ENCODE measurements around the gene GPR180.

The GPR180 gene

GRCh38 chr13:94601446-94602431 lies at the start of gene GPR180:
TSS of gene GPR180 (plus strand) at chr13:94601857. CDS start at chr13:94601928, 71 bp downstream.
- peak; percentile 86 for DNase-seq (ENCODE audit: low read depth)

- DNase-seq (ENCODE audit: low read depth) = no peak
These were observed 49.6 kb upstream of the GPR180 start for GRCh38 chr13:94552095-94552494.

- DNase-seq (ENCODE audit: low read depth) = no peak
These were observed 47.9 kb upstream of the GPR180 start for GRCh38 chr13:94553766-94554165.

- no peak for DNase-seq (ENCODE audit: low read depth)
These were observed 45.6 kb upstream of the GPR180 start for GRCh38 chr13:94556041-94556440.

GRCh38 chr13:94556621-94557020 lies 45.0 kb upstream of the GPR180 start:
- DNase-seq (ENCODE audit: low read depth) = no peak

- DNase-seq (ENCODE audit: low read depth) = no peak
These were observed 43.9 kb upstream of the GPR180 start for GRCh38 chr13:94557684-94558235.

- no peak for DNase-seq (ENCODE audit: low read depth)
These were observed 42.9 kb upstream of the GPR180 start for GRCh38 chr13:94558716-94559115.

DNA sequence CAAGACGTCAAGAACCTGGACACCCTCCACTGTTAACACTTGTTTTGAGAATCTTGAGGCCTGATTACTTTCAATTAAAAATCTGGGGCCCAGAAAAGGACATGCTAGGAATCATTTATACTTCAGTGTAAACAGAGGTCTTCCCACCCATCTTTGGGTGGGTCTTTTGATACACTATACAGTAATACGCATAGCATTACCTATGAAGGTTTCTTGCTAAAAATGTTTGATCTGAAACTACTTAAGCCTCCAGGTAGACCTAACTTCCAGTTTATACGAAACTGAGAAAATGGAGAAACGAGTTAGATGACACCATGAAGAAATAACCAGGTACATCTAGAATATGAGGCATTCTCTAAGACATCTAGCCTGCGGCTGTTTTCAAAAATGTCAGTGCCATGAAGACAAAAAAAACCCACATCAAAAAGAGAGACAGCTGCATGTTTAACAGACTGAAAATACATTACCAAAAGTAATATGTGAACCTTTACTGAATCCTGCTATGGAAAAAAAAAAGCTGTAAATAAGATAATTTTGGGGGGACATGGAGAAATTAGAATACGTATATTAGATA lies 42.3 kb upstream of the GPR180 start:
- no peak for DNase-seq (ENCODE audit: low read depth)

GRCh38 chr13:94560116-94560515 lies 41.5 kb upstream of the GPR180 start:
- no peak for DNase-seq (ENCODE audit: low read depth)

GRCh38 chr13:94561126-94561525 lies 40.5 kb upstream of the GPR180 start:
- DNase-seq (ENCODE audit: low read depth) = no peak

GRCh38 chr13:94567581-94567980 lies 34.1 kb upstream of the GPR180 start:
- DNase-seq (ENCODE audit: low read depth) = no peak

DNA sequence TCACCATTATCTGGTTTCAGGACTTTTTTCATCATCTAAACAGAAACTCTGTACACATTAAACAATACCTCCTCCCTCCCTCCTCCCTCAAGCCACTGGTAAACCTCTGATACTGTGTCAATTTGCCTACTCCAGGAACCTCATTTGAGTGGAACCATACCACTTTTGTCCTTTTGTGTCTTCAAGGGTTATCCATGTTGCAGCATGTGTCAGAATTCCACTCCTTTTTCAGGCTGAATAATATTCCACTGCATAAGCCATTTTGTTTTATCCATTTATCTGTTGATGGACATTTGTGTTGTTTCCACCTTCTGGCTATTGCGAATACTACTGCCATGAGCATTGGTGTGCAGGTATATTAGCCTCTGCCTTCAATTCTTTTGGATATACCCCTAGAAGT lies 33.2 kb upstream of the GPR180 start:
- DNase-seq (ENCODE audit: low read depth) = no peak

GRCh38 chr13:94569615-94570014 lies 32.0 kb upstream of the GPR180 start:
- DNase-seq (ENCODE audit: low read depth) = no peak

GRCh38 chr13:94579063-94579462 lies 22.6 kb upstream of the GPR180 start:
- DNase-seq (ENCODE audit: low read depth) = no peak

DNA sequence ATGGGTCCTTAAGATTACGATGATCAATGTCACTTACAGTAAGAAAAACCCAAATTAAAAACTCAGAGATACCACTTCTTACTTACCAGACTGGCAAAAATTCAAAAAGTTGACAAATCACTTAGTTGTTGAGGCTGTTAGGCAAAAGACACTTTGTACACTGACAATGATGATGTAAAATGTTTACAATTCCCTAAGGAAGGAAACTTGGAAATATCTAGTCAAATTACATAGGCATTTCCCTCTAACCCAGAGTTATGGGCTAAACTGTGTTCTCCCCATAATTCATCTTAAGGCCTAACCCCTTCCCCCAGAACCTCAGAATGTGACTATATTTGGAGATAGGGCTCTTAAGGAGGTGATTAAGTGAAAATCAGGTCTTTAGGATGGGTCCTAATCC lies 17.7 kb upstream of the GPR180 start:
- DNase-seq (ENCODE audit: low read depth) = no peak

GRCh38 chr13:94585543-94586101 lies 16.0 kb upstream of the GPR180 start:
- DNase-seq (ENCODE audit: low read depth) = no peak

DNA sequence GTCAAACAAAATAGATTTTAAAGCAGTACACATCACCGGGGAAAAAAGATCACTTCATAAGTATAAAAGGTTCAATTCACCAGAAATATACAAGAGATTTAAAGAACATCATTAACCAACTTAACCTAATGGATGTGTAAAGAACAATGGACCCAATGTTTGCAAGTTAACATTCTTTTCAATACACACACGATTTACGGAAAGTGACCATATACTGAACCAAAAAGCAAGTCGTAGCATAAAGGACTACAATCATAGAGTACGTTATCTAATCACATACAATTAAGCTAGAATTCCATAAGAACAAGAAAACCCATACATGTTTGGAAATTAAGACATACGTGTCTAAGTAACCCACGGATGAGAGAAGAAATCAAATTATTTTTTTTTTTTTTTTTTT lies 15.3 kb upstream of the GPR180 start:
- DNase-seq (ENCODE audit: low read depth) = no peak

- DNase-seq (ENCODE audit: low read depth) = no peak
These were observed 13.1 kb upstream of the GPR180 start for GRCh38 chr13:94588541-94588940.

DNA sequence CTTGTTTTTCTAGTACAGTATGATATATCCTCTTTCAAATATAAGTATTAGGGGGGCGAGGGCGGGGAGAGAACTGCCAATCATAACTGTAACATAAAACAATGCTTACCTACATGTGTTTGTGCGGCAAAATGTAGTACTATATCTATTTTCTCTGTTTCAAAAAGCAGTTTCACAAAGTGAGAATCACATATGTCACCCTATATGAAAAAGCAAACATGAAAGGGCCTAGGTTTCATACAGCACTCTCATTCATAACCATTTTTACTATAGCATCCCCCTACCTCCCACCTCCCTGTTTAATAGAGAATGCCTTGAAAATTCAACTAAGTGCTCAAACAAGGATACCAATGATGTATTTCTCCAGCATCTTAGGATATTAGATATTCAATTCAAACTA lies 10.9 kb upstream of the GPR180 start:
- no peak for DNase-seq (ENCODE audit: low read depth)

DNA sequence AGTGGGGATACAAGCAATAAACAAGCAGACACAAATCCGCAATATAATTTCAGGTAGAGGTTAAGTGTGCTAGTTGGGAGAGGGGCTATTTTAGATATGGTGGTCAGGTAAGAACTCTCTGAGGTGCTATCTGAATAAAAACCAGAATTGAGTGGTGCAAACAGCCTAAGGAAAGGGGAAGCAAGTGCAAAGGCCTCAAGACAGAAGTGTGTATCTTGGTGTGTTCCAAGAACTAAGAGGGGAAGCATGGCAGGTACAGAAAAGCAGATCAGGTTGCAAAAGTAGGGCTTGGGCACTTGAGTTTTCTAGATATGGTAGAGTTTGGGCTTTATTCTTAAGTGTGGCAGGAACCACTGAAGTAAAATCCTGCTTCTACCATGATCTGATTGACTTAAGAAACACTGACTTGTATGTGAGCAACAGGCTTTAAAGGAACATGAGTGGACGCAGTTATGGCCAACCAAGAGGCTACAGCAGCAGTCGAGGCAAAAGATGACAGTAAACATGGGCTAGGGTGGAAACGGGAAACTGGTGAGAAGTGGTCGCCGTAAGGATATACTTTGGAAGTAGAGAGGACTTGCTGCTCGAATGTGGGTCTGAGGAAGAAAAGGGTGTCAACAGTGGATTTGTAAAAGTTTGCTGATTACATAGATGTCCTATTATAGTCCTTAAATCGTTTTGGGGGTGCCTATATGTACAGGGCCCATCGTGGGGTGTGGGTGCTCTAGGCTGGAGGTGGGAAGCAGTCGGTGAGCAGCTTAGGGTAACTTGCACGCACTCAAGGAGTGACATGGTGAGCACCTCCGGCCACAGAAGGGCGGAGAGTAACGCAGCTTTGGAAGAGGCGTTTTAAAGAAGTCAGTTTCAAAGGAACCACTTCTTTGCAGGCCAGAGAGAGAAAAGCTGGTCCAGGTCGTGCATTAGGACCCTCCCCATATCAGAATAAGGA lies 6.4 kb upstream of the GPR180 start:
- DNase-seq (ENCODE audit: low read depth) = peak; percentile 20

GRCh38 chr13:94595950-94596574 lies 5.6 kb upstream of the GPR180 start, which contains the start of gene TGDS:
TSS of gene TGDS (minus strand) at chr13:94596152. CDS start at chr13:94596136, 16 bp downstream.
- peak; percentile 85 for DNase-seq (ENCODE audit: low read depth)

Data from activated T-cell treated with anti-CD3 and anti-CD28 coated beads for 24 hours (primary cell).